LNCaP clone FGC (cell line): ENCODE data around the gene SHANK1.
"Not testable (repeated sequence)": the region's sequence is repeated elsewhere in the genome, so short reads cannot be mapped to it uniquely, and the experiment has no call there.

Experiments
- DNase-seq: peaks from one replicate; pipeline ENCODE4 v3.0.0-alpha.2; 2011; ENCODE audit warnings: low read depth
- H3K4me3 ChIP-seq: 2 replicates; pipeline ENCODE4 v1.5.1; 2011; ENCODE audit warnings: mild to moderate bottlenecking, low read depth, low read length, control low read depth
- TF ChIP-seq, protein P1 (sequence below): IDR thresholded peaks from 2 replicates; pipeline ENCODE4 v1.5.1; 2012; ENCODE audit warnings: mild to moderate bottlenecking; ENCODE audit not compliant: control insufficient read depth, insufficient read depth; ENCODE audit errors: extremely low read depth

The SHANK1 gene

DNA sequence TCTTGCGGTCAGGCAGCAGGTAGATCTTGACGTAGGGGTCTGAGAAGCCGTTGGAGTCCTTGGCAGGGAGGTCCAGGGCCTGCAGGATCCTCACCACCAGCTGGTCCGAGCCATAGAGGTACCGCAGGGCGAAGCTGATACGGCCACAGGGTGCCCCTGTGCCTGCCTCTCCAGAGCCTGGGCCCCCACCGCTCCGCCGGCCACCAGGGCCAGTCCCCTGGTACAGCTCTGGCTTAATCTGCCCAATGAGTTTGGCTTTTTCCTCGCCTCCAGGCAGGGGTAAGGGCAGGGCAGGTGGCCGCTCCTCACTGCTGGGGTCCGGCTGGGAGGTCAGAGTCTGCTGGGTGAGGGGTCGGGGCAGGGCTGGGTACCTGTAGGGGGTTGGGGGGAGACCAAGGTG, 89.8 kb downstream of the SHANK1 start:
- no peak for DNase-seq
- TF ChIP-seq, protein P1, sequence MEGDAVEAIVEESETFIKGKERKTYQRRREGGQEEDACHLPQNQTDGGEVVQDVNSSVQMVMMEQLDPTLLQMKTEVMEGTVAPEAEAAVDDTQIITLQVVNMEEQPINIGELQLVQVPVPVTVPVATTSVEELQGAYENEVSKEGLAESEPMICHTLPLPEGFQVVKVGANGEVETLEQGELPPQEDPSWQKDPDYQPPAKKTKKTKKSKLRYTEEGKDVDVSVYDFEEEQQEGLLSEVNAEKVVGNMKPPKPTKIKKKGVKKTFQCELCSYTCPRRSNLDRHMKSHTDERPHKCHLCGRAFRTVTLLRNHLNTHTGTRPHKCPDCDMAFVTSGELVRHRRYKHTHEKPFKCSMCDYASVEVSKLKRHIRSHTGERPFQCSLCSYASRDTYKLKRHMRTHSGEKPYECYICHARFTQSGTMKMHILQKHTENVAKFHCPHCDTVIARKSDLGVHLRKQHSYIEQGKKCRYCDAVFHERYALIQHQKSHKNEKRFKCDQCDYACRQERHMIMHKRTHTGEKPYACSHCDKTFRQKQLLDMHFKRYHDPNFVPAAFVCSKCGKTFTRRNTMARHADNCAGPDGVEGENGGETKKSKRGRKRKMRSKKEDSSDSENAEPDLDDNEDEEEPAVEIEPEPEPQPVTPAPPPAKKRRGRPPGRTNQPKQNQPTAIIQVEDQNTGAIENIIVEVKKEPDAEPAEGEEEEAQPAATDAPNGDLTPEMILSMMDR = no peak
- H3K4me3 ChIP-seq = no peak overlapping the region

DNA sequence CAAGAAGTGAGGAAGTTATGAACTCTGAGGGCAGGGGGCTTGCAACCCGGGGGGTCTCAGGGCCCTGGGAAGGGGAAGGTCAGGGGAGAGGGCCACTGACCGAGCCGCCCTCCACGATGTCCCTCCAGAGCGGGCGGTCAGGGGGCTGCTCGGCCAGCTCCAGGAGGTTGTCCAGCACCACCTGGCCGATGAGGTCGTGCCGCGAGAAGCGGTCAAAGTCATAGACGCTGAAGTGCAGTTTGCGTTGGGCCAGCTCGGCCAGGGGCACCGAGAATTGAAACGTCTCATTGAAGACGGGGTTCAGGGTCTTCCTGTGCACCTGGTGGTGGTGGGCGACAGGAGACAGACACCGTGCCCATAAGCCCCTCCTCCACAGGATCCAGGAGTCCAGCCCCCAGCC, 90.4 kb downstream of the SHANK1 start:
- TF ChIP-seq, protein P1 = no peak
- DNase-seq = no peak
- H3K4me3 ChIP-seq = no peak overlapping the region

DNA sequence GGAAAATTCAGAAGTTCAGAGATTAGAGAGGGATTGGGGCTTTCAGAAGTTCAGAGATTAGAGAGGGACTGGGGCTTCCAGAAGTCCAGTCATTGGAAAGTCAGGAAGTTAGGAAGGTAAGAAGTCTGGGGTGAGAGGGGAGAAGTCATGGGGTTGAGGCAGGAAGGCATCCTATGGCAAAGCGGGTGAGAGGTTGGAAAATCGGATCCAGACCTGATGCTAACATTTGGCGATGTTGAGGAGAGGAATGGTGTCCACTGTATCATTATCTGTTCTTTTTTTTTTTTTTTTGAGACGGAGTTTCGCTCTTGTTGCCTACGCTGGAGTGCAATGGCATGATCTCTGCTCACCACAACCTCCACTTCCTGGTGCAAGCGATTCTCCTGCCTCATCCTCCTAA, 91.1 kb downstream of the SHANK1 start:
- no peak overlapping the region for H3K4me3 ChIP-seq
- TF ChIP-seq, protein P1 = no peak
- no peak for DNase-seq

DNA sequence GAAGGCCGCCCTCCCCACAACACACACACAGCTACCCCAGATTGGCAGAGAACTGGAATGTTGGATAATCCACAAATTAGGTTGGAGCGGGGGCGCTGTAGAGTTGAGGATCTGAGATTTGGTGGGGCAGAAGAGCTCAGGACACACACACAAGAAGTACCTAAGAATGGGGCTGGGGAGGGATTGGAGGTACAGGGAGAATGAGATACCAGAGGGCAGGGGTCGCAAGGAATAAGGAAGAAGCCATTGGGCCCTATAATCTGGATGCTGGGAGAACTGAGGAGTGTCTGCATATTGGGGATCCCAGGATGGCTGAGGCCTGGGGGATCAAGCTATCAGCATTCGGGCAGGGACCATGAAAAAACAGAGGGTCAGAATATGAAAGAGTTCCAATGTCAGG, 91.5 kb downstream of the SHANK1 start:
- TF ChIP-seq, protein P1 = no peak
- no peak overlapping the region for H3K4me3 ChIP-seq
- DNase-seq = no peak

DNA sequence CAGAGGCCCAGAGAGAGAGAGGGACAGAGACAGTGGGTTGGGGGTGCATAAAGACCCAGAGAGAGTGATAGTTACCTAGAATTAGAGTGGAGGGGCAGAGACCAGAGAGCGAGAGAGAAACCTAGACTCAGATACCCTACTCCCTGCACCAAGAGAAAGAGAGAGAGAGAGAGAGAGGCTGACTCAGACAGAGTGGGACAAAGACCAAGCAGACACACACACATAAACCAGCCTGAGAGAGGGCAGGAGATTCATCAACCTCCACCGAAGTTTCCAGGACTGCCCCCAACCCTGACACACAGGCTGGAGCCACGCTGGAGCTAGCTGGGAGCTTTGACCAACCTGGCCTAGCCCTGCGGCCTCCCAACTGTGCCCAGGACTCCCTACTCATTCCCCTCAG, 92.8 kb downstream of the SHANK1 start:
- no peak overlapping the region for H3K4me3 ChIP-seq
- TF ChIP-seq, protein P1 = no peak
- DNase-seq = no peak

DNA sequence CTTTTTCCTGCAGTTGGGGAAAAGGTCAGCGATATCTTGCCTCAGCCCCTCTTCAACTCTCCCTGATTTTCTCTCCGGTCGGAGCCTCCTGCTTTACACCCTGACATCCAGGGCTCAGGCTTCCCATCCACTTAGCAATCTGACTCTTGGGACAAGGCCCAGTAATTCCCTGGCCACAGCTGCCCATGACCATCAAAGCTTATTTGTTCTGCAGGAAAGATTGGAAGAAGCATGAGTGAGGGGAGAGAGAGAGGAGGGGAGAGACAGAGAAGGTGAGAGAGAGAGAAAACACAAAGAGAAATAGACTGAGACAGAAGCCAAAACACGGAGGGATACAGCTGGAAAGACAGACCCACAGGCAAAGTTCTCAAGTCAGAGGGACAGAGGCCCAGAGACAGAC, 93.6 kb downstream of the SHANK1 start:
- no peak overlapping the region for H3K4me3 ChIP-seq
- TF ChIP-seq, protein P1 = no peak
- DNase-seq = no peak

DNA sequence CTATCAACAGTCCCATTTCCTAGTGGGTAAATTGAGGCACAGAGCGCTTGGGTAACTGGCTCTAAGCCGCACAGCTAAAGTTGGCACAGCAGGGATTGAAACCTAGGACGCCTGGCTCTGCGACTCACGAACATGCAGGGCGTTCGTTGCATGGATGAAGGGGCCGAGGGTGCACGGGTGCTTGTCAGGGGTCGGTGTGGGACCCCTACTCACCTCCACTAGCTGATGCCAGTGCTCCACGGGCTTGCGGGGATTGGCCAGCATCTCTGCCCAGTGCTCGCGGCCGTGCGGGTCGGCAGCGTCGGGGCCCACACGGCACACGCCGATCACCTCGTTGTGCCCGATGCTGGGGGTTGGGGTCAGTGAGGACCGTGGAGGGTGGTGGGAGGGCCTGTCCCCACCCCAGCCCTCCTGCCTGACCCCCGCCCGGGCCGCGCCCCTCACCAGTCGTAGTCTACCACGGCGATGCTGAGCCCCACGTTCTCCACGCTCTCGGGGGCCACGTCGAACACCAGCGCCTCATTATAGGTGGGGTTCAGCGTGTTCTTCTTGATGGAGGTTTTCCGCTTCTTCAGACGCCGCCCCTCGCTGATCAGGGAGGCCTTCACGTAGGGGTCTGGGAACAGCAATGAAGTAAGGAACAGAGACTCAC, 94.5 kb downstream of the SHANK1 start:
- TF ChIP-seq, protein P1 = no peak
- no peak for DNase-seq
- H3K4me3 ChIP-seq = no peak overlapping the region

DNA sequence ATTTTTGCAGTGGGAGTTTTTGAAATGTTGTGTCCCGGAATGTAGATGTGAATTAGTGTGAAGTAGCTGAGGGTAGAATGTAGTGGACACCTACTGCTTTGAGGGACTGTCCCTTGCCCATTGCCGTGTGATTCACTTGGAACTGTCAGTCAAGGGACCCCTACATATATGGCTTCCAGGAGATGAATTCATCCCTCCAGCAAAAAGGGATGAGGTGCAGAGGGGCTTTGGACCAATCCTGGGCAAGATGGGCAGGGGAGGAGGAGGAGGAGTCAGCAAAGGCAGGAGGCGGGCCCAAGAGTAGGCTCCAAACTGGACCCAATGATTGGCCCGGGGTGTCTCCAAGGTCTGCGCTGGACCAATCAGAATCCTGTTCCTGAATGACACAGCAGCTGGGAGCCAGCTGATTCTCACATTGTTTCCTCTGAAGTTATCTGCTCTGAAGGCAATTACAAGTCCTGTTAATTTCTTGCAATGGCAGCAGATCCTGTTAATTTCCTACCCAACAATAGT, 99.2 kb downstream of the SHANK1 start:
- not testable (repeated sequence) for DNase-seq, H3K4me3 ChIP-seq

DNA sequence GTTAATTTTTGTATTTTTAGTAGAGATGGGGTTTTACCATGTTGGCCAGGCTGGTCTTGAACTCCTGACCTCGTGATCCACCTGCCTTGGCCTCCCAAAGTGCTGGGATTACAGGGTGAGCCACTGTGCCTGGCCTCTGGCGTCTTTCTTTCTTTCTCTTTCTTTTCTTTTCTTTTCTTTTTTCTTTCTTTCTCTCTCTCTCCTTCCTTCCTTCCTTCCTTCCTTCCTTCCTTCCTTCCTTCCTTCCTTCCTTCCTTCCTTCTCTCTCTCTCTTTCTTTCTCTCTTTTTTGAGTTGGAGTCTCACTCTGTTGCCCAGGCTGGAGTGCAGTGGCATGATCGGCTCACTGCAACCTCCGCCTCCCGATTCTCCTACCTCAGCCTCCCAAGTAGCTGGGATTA, 100.4 kb downstream of the SHANK1 start:
- not testable (repeated sequence) for DNase-seq, H3K4me3 ChIP-seq

DNA sequence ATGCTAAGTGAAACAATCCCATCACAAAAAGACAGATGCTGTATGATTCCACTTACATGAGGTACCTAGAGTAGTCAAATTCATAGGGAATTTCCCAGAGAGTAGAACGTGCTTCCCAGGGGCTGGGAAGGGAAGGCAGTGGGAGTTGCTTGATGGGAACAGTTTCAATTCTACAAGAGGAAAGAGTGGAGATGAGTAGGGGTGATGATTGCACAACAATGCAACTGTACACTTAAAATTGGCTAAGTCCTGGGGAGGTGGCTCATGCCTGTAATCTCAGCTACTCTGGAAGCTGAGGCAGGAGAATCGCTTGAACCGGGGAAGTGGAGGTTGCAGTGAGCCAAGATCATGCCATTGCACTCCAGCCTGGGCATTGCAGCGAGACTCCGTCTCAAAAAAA, 101.2 kb downstream of the SHANK1 start:
- not testable (repeated sequence) for DNase-seq, H3K4me3 ChIP-seq
